Vagina (tissue), 2 donors: ENCODE data around the gene CAVIN1. TPM values are rescaled to one million over a fixed set of nuclear protein-coding genes. Genes with fewer than 3 reads are reported as not detected.

ENCODE experiments used
- DNase-seq, 2 donors: peaks; one replicate each; pipeline ENCODE4 v3.0.0-alpha.2; 2017; ENCODE audit errors: extremely low spot score in 2 of 2
- H3K27ac ChIP-seq: fragments of 200-600 bp; sonication (generic); one replicate; pipeline ENCODE4 v1.5.1; 2019
- H3K27me3 ChIP-seq: fragments of 200-600 bp; sonication (generic); one replicate; pipeline ENCODE4 v1.5.1; 2019
- H3K36me3 ChIP-seq, 2 donors: fragments of 200-600 bp; sonication (generic); one replicate each; pipeline ENCODE4 v1.5.1; 2017 to 2019
- H3K4me1 ChIP-seq: fragments of 200-600 bp; sonication (generic); one replicate; pipeline ENCODE4 v1.5.1; 2019
- H3K4me3 ChIP-seq, 2 donors: fragments of 200-600 bp; sonication (generic); 1 replicate in 1 of 2; 2 replicates in 1 of 2; pipeline ENCODE4 v1.5.1; 2016 to 2019
- H3K9me3 ChIP-seq: fragments of 200-600 bp; sonication (generic); one replicate; pipeline ENCODE4 v1.5.1; 2019
- CTCF ChIP-seq, 3 experiments: fragments of 450-650 bp in 2 of 3; fragments of 200-600 bp in 1 of 3; sonication (generic) in 1 of 3; IDR thresholded peaks; one replicate each; pipeline ENCODE4 v1.5.1; 2017 to 2019; ENCODE audit warnings: antibody characterized with exemption in 3 of 3, mild to moderate bottlenecking in 2 of 3, moderate library complexity in 2 of 3
- POLR2A ChIP-seq, 2 donors: fragments of 450-650 bp; IDR thresholded peaks; one replicate each; pipeline ENCODE4 v1.6.1; 2017; ENCODE audit warnings: antibody characterized with exemption in 2 of 2, mild to moderate bottlenecking in 2 of 2, moderate library complexity in 2 of 2
- POLR2AphosphoS5 ChIP-seq, 2 donors: sonication (generic); formaldehyde crosslinking; IDR thresholded peaks; one replicate each; pipeline ENCODE4 v1.9.0; 2017; ENCODE audit warnings: antibody characterized with exemption in 2 of 2, mild to moderate bottlenecking in 2 of 2, low read depth in 1 of 2; ENCODE audit not compliant: insufficient read depth in 1 of 2
- intact Hi-C: fragments of 100-400 bp; cut with DNase I; formaldehyde crosslinking; loops from one replicate; pipeline ENCODE4 v1.15.1; 2023
- total RNA-seq: library from RNA; depleted of rRNA; stranded (reverse); fragments of >200 nt; gene quantifications from one replicate; pipeline ENCODE4 v1.2.3, GENCODE V29; 2016

Gene CAVIN1
- total RNA-seq, 1 donor from 2014 or later = 268 TPM

- Histone ChIP-seq H3K27me3 (no peaks in the 10 kb centered on the region), H3K4me1 (peaks cover 4% of the 10 kb centered on the region), H3K36me3 (no peaks in the 10 kb centered on the region), H3K9me3 (no peaks in the 10 kb centered on the region), H3K4me3 (no peak overlapping the region), H3K27ac (no peak overlapping the region)
- intact Hi-C loops = no loop called here
- no peak for DNase-seq
- TF ChIP-seq POLR2A (IDR thresholded peaks at IDR 0.05) (no peak), POLR2AphosphoS5 (IDR thresholded peaks at IDR 0.05; ENCODE audit: insufficient read depth in 1 of 2, low read depth in 1 of 2) (no peak), CTCF (IDR thresholded peaks at IDR 0.05) (no peak)
These were observed 18.5 kb upstream of the CAVIN1 start for GRCh38 chr17:42441371-42442195.

- intact Hi-C loops = no loop called here
- Histone ChIP-seq H3K36me3 (no peaks in the 10 kb centered on the region), H3K27me3 (no peaks in the 10 kb centered on the region), H3K9me3 (no peaks in the 10 kb centered on the region), H3K27ac (no peak overlapping the region), H3K4me1 (peaks cover 4% of the 10 kb centered on the region), H3K4me3 (no peak overlapping the region)
- DNase-seq = no peak
- TF ChIP-seq POLR2AphosphoS5 (IDR thresholded peaks at IDR 0.05; ENCODE audit: insufficient read depth in 1 of 2, low read depth in 1 of 2) = no peak
- no peak for TF ChIP-seq CTCF (IDR thresholded peaks at IDR 0.05)
- no peak for TF ChIP-seq POLR2A (IDR thresholded peaks at IDR 0.05)
These were observed 15.8 kb upstream of the CAVIN1 start for GRCh38 chr17:42438600-42439567.

- peaks cover 4% of the 10 kb centered on the region for H3K4me1 ChIP-seq
- no peaks in the 10 kb centered on the region for H3K36me3 ChIP-seq
- no peak overlapping the region for H3K4me3 ChIP-seq
- intact Hi-C loops = no loop called here
- TF ChIP-seq CTCF (IDR thresholded peaks at IDR 0.05) (no peak), POLR2A (IDR thresholded peaks at IDR 0.05) (no peak), POLR2AphosphoS5 (IDR thresholded peaks at IDR 0.05; ENCODE audit: insufficient read depth in 1 of 2, low read depth in 1 of 2) (peak in 1 of 2 donors; percentile 23)
- peak overlapping the region; percentile 77 for H3K27ac ChIP-seq
- no peak for DNase-seq
- no peaks in the 10 kb centered on the region for H3K27me3 ChIP-seq
- no peaks in the 10 kb centered on the region for H3K9me3 ChIP-seq
These were observed 13.3 kb upstream of the CAVIN1 start for GRCh38 chr17:42436391-42436790.

- Histone ChIP-seq H3K4me1 (peaks cover 19% of the 10 kb centered on the region), H3K9me3 (no peaks in the 10 kb centered on the region), H3K27me3 (no peaks in the 10 kb centered on the region), H3K4me3 (no peak overlapping the region), H3K27ac (no peak overlapping the region), H3K36me3 (no peaks in the 10 kb centered on the region)
- intact Hi-C loops = no loop called here
- DNase-seq = no peak
- TF ChIP-seq CTCF (IDR thresholded peaks at IDR 0.05) (no peak), POLR2AphosphoS5 (IDR thresholded peaks at IDR 0.05; ENCODE audit: insufficient read depth in 1 of 2, low read depth in 1 of 2) (no peak)
These were observed 8.7 kb upstream of the CAVIN1 start for GRCh38 chr17:42431758-42432161.
